GM19455 (cell line): ENCODE results near the gene OSGIN1.
"Not testable (repeated sequence)": the region's sequence is repeated elsewhere in the genome, so short reads cannot be mapped to it uniquely, and the experiment has no call there.

Experiments used
- ATAC-seq: cut with Tn5 transposase; IDR thresholded peaks from one replicate; pipeline ENCODE4 v1.9.1; 2021; ENCODE audit not compliant: unreplicated experiment

Gene OSGIN1

GRCh38 chr16:83940119-83940518, 12.9 kb upstream of the OSGIN1 start:
- no peak for ATAC-seq

DNA sequence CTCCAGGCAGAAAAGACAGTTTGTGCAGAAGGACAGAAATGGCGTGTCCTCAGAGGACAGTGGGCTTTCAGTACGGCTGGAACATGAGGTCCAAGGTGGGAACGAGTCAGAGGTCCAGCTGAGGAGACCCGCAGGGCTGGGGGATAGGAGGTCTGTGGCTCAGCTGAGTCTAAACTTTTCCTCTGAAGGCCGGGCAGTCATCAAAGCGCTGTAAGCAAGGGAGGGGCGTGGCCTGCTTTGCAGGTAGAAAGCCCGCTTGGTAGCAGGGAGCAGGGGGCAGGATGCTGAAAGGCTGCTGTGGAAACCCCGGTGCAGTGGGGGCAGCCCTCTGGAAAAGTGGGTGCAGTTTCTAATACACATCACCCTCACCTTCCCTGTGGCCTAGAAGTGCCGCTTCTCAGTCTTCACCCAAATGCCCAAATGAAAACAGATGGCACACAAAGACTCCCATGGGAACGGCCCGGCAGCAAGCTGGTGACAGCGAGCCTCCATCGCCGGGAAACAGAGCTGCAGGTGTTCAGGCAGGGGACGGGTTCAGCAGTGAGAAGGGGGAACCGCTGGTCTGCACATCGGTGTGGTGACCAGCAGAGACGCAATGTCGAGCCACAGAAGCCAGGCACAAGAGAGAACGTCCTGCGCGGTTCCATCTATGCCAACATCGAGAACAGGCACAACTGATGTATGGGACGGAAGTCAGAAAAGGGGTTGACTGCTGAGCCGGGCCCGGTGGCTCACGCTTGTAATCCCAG, 12.2 kb upstream of the OSGIN1 start:
- no peak for ATAC-seq

DNA sequence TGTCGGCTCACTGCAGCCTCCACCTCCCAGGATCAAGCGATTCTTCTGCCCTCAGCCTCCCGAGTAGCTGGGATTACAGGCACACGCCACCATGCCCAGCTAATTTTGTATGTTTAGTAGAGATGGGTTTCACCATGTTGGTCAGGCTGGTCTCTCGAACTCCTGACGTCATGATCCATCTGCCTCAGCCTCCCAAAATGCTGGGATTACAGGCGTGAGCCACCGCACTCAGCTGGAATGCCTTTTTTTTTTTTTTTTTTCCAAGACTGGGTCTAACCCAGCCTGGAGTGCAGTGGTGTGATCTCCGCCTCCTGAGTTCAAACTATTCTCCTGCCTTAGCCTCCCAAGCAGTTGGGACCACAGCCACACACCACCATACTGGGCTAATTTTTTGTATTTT, 11.5 kb upstream of the OSGIN1 start:
- ATAC-seq, result not testable (repeated sequence)

- ATAC-seq, result no peak
Measured at GRCh38 chr16:83942074-83942473, 11.0 kb upstream of the OSGIN1 start.

- ATAC-seq, result no peak
Measured at GRCh38 chr16:83942815-83943515, 10.1 kb upstream of the OSGIN1 start.

- ATAC-seq, result no peak
Measured at GRCh38 chr16:83943516-83944050, 9.5 kb upstream of the OSGIN1 start.

- ATAC-seq, result no peak
Measured at GRCh38 chr16:83945587-83945986, 7.5 kb upstream of the OSGIN1 start.

- ATAC-seq, result no peak
Measured at GRCh38 chr16:83946154-83946780, 6.8 kb upstream of the OSGIN1 start.

DNA sequence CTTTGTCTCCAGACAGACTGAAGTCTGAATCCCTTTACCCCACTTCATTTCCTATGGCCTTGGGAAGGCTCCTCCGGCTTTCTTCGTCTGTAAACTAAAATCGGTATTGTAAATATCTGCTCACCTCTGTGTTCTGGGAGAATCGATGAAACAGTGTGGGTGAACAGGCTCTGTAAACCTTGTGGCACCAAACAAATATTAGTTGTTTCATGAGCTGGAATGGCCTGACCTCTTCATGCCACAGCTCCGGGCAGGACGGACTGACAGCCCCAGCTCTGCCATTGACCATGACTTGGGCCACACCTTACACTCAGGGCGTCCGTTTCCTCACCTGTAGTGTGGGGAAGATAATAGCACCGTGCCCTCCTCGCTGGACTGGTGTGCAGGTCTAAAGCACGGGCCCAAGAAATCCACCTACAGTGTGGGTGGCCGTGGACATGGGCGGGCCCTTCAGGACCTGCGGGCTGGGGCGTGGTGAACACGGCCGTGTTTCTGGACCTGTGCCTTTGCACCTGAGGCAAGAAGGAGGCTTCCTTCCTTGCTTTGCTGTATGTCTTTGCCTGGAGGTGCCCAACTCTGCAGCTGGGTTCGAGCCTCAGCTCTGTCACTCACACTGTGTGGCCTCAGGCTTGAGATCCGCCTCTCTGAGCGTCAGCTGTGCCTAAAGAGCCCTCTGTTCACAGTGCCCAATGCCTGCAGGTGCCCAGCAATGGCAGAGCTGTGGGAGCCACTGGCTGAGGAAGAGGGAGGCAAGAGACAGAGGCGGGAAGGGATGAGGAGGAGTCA, 6.1 kb upstream of the OSGIN1 start:
- no peak for ATAC-seq

- ATAC-seq, result no peak
Measured at GRCh38 chr16:83947642-83948234, 5.3 kb upstream of the OSGIN1 start.

DNA sequence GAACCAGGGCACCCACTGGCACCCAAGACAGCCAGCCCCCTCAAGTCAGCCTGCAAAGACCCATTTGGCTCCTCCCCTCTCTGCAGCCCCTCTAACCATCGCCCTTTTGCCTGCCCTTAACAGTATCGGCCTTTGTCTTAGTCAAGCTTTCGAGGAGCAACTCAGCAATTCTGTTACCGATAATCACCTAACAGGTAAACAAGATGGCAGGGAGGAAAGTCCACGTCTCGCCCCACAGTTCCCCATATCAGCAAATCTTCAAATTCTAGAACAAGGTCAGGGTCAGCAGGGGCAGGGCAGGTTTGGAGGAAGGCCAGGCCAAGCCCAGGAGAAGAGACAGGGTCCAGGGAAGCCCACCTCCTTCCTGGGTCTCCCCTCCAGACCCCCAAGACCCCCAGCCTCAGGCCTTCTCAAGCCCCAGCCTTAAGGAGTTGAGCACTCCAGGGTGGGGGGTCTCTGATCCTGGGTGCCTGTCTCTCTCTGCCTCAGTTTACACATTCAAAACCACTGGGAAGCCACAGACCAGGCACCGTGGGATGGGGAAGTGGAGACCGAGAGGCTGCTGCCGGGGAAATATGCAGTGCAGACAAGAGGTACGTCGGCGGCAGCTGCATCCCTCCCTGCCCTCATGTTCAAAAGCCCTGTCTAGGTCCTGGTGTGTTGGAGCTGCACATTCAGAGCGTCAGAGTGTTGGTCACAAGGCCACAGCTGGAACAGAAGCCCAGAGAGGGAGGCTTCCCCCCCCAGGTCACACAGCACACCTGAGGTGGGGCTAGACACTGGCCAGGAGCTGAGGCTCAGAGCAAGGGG, 3.9 kb upstream of the OSGIN1 start:
- no peak for ATAC-seq

GRCh38 chr16:83949724-83950001, 3.4 kb upstream of the OSGIN1 start:
- ATAC-seq, result no peak

DNA sequence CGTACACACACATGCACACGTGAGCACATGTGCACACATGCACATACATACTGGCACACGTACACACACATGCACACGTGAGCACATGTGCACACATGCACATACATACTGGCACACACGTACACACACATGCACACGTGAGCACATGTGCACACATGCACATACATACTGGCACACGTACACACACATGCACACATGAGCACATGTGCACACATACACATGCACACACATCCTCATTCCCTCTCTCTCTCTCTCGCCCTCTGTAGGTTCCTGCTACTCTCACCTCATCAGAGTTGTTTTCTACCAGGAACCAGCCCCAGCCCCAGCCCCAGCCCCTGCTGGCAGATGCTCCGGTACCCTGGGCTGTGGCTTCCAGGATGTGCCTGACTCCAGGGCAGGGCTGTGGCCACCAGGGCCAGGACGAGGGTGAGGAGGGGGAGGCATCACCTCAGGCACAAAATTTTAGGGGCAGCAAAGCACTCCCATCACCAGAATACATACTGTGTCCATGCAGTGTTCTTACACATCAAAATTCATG, 2.1 kb upstream of the OSGIN1 start:
- not testable (repeated sequence) for ATAC-seq

GRCh38 chr16:83951544-83951943, 1.5 kb upstream of the OSGIN1 start:
- ATAC-seq, result no peak

DNA sequence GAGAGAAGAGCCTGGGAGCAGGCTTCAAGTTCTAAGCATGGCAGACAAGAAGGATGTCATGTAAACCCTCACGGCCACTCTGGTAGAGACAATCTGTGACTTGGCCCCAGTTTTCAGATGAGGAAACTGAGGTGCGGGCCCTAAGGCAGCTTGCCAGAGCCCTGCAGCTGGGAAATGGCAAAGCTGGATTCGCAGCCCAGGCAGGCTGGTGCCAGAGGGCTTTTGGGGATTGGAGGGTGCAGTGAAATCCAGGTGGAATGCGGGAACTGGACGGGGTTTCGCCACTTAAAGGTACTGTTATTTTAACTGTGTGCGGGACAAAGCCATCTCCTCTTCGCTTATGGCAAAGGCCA, 477 bp upstream of the OSGIN1 start:
- ATAC-seq, result no peak

DNA sequence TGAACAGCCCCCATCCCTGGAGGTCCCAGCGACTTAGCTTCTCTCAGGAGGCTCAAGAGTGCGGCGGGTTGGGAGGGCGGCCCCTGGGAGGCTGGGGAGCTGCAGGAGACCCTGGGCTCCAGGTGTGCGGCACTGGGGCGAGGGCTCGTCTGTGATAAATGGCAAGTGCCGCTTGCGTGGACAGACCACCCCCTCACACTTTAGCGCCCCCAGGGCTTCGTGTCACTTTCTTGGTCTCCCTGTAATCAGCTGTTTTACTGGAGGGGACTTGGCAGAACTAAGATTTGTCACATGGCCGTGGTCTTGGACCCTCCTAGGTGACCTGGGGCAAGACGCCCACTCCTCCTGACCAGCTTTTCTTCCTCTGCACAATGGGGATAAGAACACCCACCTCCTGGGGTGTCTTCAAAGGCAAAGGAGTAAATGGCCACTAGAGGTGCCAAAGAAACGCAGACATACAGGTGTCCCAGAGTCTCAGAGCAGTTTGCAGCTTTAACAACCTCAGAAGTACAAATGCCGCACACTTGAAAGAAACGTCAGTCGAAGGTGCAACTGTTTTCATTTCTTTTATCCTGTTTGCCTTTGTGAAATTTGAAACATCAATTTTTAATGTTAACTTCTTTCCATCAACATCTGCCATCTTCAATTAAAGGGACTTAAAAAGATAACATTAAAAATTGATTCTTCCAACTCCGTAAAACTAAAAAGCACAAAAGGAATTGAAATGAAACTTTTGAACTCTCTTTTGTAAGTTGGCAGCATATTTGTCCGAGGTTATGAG, 946 bp downstream of the OSGIN1 start:
- no peak for ATAC-seq

DNA sequence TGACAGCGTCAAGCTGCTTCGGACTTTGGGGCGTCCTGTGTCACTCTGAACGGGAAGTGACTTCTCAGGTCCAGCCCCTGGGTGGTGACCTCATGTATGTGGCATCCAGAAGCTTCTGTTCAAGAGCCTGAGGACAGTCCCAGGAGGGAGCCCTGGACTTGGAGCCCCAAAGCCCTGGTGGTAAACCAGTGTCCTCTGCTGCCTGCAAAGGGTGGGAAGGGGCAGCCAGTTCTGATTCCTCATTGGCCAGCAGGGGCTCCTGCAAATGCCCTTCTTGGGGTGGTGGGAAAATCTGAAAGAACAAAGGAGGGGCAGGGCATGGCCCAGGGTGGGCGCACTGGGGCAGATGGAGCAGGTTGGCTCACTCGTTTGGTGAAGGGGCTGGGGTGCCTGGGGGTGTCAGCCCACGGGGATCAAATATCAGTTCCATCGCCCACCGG, 1.6 kb downstream of the OSGIN1 start:
- ATAC-seq, result no peak

DNA sequence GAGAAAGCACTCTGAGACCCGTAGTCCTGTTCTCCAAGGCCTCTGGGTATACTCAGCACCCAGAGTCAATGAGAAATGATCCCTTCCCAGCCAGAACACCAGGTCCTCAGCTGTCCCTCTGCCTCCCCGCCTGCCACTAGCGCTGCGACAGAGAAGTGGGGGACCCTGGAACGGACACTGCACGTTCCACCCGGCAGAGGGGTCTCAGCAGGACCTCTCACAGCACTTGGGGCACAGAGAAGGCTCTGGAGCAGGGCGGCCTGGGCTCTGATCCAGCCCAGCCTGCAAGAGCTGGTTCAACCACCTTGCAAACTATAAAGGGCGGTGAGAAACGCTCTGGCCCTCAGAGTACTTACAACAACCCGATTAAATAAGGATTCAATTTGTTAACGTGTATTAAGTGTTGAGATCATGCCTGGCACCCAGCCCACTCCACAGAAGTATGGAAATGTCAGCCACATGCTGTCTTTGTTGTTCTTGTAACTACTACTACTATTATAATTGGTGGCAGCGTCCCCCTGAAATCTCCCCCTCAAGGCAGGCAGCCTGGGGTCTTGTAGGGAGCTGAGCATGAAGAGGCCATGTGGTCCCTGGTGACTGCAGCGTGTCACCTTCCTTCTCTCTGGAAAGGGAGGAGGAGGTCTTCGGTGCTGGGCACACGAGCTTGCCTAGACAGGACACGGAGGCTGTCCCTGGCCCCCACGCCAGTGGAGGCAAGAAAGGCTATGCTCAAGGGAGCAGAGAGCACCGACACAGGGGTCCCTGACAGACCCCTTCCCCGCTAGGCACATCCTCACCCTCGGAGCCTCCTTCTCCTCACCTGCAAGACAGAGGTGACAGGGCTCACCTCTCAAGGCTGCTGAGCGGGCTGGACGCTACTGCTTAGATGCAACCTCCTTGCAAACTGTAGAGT, 2.4 kb downstream of the OSGIN1 start:
- no peak for ATAC-seq
